WTC11 (cell line): Measurements from ENCODE around the gene ETS2. TPM values are rescaled to one million over a fixed set of nuclear protein-coding genes. Genes with fewer than 3 reads are reported as not detected.

Experiments
- ATAC-seq: fragments of 200-7000 bp; cut with Tn5 transposase; 2 replicates; pipeline ENCODE4 v1.10.0; 2021; ENCODE audit warnings: mild to moderate bottlenecking, moderate library complexity
- CTCF ChIA-PET: fragments of 300-600 bp; sonication (Branson Sonifier 250); formaldehyde crosslinking; loops from one replicate; lab custom pipeline; 2021; ENCODE audit warnings: antibody characterized with exemption; lab: Charles Lee
- POLR2A ChIA-PET: fragments of 350-600 bp; sonication (Branson Sonifier 250); formaldehyde crosslinking; loops from one replicate; lab custom pipeline; 2021; ENCODE audit warnings: antibody characterized with exemption; lab: Charles Lee
- DNase-seq: peaks from one replicate; pipeline ENCODE4 v3.0.0; 2021; ENCODE audit warnings: low spot score
- H3K27ac Mint-ChIP-seq: 2 replicates; pipeline ENCODE4 v1.8.0; 2021; ENCODE audit warnings: mixed read lengths
- H3K27me3 Mint-ChIP-seq: 2 replicates; pipeline ENCODE4 v1.8.0; 2021; ENCODE audit warnings: low read depth, mild to moderate bottlenecking, moderate library complexity, mixed read lengths
- H3K36me3 Mint-ChIP-seq: 2 replicates; pipeline ENCODE4 v1.8.0; 2021; ENCODE audit warnings: mixed read lengths
- H3K4me1 Mint-ChIP-seq: 2 replicates; pipeline ENCODE4 v1.8.0; 2022; ENCODE audit warnings: mixed read lengths
- H3K4me3 Mint-ChIP-seq: 2 replicates; pipeline ENCODE4 v1.8.0; 2021; ENCODE audit warnings: mild to moderate bottlenecking, moderate library complexity, mixed read lengths
- H3K9me3 Mint-ChIP-seq: 2 replicates; pipeline ENCODE4 v1.8.0; 2021; ENCODE audit warnings: mixed read lengths
- ATF1 ChIP-seq: sonication (generic); formaldehyde crosslinking; IDR thresholded peaks from 2 replicates; pipeline ENCODE4 v1.8.1; 2023; ENCODE audit warnings: mild to moderate bottlenecking, moderate library complexity, missing genetic modification reagents
- ELF4 ChIP-seq: sonication (generic); formaldehyde crosslinking; IDR thresholded peaks from 2 replicates; pipeline ENCODE4 v1.8.1; 2022; ENCODE audit warnings: low read depth, mild to moderate bottlenecking, moderate library complexity, missing genetic modification reagents
- FOXK1 ChIP-seq: sonication (generic); formaldehyde crosslinking; IDR thresholded peaks from 2 replicates; pipeline ENCODE4 v1.8.0; 2022; ENCODE audit warnings: mild to moderate bottlenecking, moderate library complexity, missing genetic modification reagents
- GRHL2 ChIP-seq: fragments of 250-450 bp; sonication (Bioruptor Pico); IDR thresholded peaks from 2 replicates; pipeline ENCODE4 v1.8.0; 2022; ENCODE audit warnings: mild to moderate bottlenecking, moderate library complexity; ENCODE audit not compliant: insufficient replicate concordance, severe bottlenecking
- GTF2I ChIP-seq: fragments of 250-450 bp; sonication (Bioruptor Pico); conservative IDR thresholded peaks from 2 replicates; pipeline ENCODE4 v1.4.0; 2021; ENCODE audit warnings: mild to moderate bottlenecking
- NFATC4 ChIP-seq: fragments of 250-450 bp; sonication (Bioruptor Pico); IDR thresholded peaks from 2 replicates; pipeline ENCODE4 v1.9.0; 2021; ENCODE audit warnings: mild to moderate bottlenecking
- NR1H2 ChIP-seq: sonication (generic); formaldehyde crosslinking; IDR thresholded peaks from 2 replicates; pipeline ENCODE4 v1.9.0; 2021; ENCODE audit warnings: mild to moderate bottlenecking, moderate library complexity, missing genetic modification reagents
- PRRX2 ChIP-seq: fragments of 250-450 bp; sonication (Bioruptor Pico); IDR thresholded peaks from 2 replicates; pipeline ENCODE4 v1.8.0; 2021; ENCODE audit warnings: mild to moderate bottlenecking
- RORB ChIP-seq: fragments of 250-450 bp; sonication (Bioruptor Pico); IDR thresholded peaks from 2 replicates; pipeline ENCODE4 v1.9.0; 2021; ENCODE audit warnings: mild to moderate bottlenecking
- SMAD3 ChIP-seq: sonication (generic); formaldehyde crosslinking; IDR thresholded peaks from 2 replicates; pipeline ENCODE4 v1.8.0; 2022; ENCODE audit warnings: missing genetic modification reagents, mild to moderate bottlenecking, borderline replicate concordance
- TEAD1 ChIP-seq: sonication (generic); formaldehyde crosslinking; IDR thresholded peaks from 2 replicates; pipeline ENCODE4 v1.8.0; 2022; ENCODE audit warnings: mild to moderate bottlenecking, missing genetic modification reagents
- ZBTB21 ChIP-seq: sonication (generic); formaldehyde crosslinking; IDR thresholded peaks from 2 replicates; pipeline ENCODE4 v1.8.1; 2023; ENCODE audit warnings: mild to moderate bottlenecking, missing genetic modification reagents, borderline replicate concordance
- ZNF416 ChIP-seq: fragments of 250-450 bp; sonication (Bioruptor Pico); IDR thresholded peaks from 2 replicates; pipeline ENCODE4 v1.9.0; 2021; ENCODE audit warnings: mild to moderate bottlenecking, inconsistent platforms
- total RNA-seq: library from RNA; stranded (reverse); gene quantifications from 3 replicates; pipeline ENCODE4 v1.2.3, GENCODE V29; 2021
- TF ChIP-seq, protein P1 (sequence below): sonication (generic); formaldehyde crosslinking; IDR thresholded peaks from 2 replicates; pipeline ENCODE4 v1.8.1; 2022; ENCODE audit warnings: missing genetic modification reagents, borderline replicate concordance
- TF ChIP-seq, protein P2 (sequence below): sonication (generic); formaldehyde crosslinking; IDR thresholded peaks from 2 replicates; pipeline ENCODE4 v1.8.1; 2022; ENCODE audit warnings: mild to moderate bottlenecking, missing genetic modification reagents, moderate library complexity, borderline replicate concordance
- TF ChIP-seq, protein P3 (sequence below): sonication (generic); formaldehyde crosslinking; IDR thresholded peaks from 2 replicates; pipeline ENCODE4 v1.8.0; 2022; ENCODE audit warnings: mild to moderate bottlenecking, missing genetic modification reagents
- TF ChIP-seq, protein P4 (sequence below): sonication (generic); formaldehyde crosslinking; IDR thresholded peaks from 2 replicates; pipeline ENCODE4 v1.8.0; 2023; ENCODE audit warnings: missing genetic modification reagents, mild to moderate bottlenecking, borderline replicate concordance
- TF ChIP-seq, protein P5 (sequence below): sonication (generic); formaldehyde crosslinking; IDR thresholded peaks from 2 replicates; pipeline ENCODE4 v1.8.1; 2023; ENCODE audit warnings: mild to moderate bottlenecking, moderate library complexity, missing genetic modification reagents
- TF ChIP-seq, protein P6 (sequence below): fragments of 250-450 bp; sonication (Bioruptor Pico); IDR thresholded peaks from 2 replicates; pipeline ENCODE4 v1.9.0; 2021; ENCODE audit warnings: mild to moderate bottlenecking
- TF ChIP-seq, protein P7 (sequence below): sonication (generic); formaldehyde crosslinking; IDR thresholded peaks from 2 replicates; pipeline ENCODE4 v1.8.1; 2023; ENCODE audit warnings: mild to moderate bottlenecking, missing genetic modification reagents, moderate library complexity

Gene ETS2
- total RNA-seq, 1 experiment from 2014 or later, result 56.4 TPM

DNA sequence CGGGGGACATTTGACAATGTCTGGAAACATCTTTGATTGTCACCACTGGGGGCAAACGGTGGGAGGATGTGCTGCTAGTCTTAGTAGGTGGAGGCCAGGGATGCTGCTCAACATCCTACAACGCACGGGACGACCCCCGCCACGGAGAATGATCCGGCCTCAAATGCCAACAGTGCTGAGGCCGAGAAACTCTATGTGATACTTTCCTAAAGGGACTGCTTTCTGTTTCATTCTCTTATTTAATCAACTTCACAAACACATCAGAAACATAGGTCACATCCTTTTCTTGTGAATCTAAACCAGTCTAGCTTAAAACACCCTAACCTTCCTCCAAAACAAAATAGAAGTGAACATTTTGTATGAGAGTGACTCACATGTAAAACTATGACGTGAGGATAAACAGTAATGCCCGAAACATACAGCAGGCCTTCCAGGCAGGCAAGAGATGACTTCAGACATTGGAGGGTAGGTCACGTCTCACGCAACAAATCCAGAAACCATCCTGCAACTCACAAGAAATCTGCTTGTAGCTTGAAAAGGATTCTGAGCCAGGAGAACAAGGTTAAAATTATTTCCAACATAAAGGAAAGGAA lies 37.2 kb upstream of the ETS2 start:
- H3K4me1 Mint-ChIP-seq, result 0 out of 2 replicates have a peak, but pooled peaks cover 6% of the 10 kb centered on the region
- H3K4me3 Mint-ChIP-seq, result no peak overlapping the region
- no peak for DNase-seq
- H3K27ac Mint-ChIP-seq, result no peak overlapping the region
- no peak for ATAC-seq
- POLR2A ChIA-PET, result interaction anchor here (0.5 kb wide), 1 partner anchor 417 kb away, joined by 8 read pairs; no protein-coding TSS in a partner anchor
- TF ChIP-seq GRHL2 (CRISPR knock-in tag) (no peak), NR1H2 (CRISPR knock-in tag) (no peak), TEAD1 (CRISPR knock-in tag) (no peak), ELF4 (CRISPR knock-in tag) (no peak), ZNF416 (CRISPR knock-in tag) (no peak), GTF2I (CRISPR knock-in tag) (no peak), NFATC4 (CRISPR knock-in tag) (no peak)
- TF ChIP-seq, protein P1, sequence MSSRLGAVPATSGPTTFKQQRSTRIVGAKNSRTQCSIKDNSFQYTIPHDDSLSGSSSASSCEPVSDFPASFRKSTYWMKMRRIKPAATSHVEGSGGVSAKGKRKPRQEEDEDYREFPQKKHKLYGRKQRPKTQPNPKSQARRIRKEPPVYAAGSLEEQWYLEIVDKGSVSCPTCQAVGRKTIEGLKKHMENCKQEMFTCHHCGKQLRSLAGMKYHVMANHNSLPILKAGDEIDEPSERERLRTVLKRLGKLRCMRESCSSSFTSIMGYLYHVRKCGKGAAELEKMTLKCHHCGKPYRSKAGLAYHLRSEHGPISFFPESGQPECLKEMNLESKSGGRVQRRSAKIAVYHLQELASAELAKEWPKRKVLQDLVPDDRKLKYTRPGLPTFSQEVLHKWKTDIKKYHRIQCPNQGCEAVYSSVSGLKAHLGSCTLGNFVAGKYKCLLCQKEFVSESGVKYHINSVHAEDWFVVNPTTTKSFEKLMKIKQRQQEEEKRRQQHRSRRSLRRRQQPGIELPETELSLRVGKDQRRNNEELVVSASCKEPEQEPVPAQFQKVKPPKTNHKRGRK (CRISPR knock-in tag), result no peak
- TF ChIP-seq, protein P2, sequence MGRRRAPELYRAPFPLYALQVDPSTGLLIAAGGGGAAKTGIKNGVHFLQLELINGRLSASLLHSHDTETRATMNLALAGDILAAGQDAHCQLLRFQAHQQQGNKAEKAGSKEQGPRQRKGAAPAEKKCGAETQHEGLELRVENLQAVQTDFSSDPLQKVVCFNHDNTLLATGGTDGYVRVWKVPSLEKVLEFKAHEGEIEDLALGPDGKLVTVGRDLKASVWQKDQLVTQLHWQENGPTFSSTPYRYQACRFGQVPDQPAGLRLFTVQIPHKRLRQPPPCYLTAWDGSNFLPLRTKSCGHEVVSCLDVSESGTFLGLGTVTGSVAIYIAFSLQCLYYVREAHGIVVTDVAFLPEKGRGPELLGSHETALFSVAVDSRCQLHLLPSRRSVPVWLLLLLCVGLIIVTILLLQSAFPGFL (CRISPR knock-in tag), result no peak
- TF ChIP-seq, protein P3, sequence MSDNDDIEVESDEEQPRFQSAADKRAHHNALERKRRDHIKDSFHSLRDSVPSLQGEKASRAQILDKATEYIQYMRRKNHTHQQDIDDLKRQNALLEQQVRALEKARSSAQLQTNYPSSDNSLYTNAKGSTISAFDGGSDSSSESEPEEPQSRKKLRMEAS (CRISPR knock-in tag), result no peak
- TF ChIP-seq, protein P4, sequence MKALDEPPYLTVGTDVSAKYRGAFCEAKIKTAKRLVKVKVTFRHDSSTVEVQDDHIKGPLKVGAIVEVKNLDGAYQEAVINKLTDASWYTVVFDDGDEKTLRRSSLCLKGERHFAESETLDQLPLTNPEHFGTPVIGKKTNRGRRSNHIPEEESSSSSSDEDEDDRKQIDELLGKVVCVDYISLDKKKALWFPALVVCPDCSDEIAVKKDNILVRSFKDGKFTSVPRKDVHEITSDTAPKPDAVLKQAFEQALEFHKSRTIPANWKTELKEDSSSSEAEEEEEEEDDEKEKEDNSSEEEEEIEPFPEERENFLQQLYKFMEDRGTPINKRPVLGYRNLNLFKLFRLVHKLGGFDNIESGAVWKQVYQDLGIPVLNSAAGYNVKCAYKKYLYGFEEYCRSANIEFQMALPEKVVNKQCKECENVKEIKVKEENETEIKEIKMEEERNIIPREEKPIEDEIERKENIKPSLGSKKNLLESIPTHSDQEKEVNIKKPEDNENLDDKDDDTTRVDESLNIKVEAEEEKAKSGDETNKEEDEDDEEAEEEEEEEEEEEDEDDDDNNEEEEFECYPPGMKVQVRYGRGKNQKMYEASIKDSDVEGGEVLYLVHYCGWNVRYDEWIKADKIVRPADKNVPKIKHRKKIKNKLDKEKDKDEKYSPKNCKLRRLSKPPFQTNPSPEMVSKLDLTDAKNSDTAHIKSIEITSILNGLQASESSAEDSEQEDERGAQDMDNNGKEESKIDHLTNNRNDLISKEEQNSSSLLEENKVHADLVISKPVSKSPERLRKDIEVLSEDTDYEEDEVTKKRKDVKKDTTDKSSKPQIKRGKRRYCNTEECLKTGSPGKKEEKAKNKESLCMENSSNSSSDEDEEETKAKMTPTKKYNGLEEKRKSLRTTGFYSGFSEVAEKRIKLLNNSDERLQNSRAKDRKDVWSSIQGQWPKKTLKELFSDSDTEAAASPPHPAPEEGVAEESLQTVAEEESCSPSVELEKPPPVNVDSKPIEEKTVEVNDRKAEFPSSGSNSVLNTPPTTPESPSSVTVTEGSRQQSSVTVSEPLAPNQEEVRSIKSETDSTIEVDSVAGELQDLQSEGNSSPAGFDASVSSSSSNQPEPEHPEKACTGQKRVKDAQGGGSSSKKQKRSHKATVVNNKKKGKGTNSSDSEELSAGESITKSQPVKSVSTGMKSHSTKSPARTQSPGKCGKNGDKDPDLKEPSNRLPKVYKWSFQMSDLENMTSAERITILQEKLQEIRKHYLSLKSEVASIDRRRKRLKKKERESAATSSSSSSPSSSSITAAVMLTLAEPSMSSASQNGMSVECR, result no peak
- TF ChIP-seq, protein P5, sequence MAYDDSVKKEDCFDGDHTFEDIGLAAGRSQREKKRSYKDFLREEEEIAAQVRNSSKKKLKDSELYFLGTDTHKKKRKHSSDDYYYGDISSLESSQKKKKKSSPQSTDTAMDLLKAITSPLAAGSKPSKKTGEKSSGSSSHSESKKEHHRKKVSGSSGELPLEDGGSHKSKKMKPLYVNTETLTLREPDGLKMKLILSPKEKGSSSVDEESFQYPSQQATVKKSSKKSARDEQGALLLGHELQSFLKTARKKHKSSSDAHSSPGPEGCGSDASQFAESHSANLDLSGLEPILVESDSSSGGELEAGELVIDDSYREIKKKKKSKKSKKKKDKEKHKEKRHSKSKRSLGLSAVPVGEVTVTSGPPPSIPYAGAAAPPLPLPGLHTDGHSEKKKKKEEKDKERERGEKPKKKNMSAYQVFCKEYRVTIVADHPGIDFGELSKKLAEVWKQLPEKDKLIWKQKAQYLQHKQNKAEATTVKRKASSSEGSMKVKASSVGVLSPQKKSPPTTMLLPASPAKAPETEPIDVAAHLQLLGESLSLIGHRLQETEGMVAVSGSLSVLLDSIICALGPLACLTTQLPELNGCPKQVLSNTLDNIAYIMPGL (CRISPR knock-in tag), result no peak
- H3K36me3 Mint-ChIP-seq, result no peaks in the 10 kb centered on the region
- peaks cover 2% of the 10 kb centered on the region; the same call in 1 of the 2 replicates for H3K27me3 Mint-ChIP-seq
- CTCF ChIA-PET, result interaction anchor here (1.2 kb wide), 1 partner anchor 56 kb away, joined by 5 read pairs; no protein-coding TSS in a partner anchor
- peaks cover 17% of the 10 kb centered on the region for H3K9me3 Mint-ChIP-seq

DNA sequence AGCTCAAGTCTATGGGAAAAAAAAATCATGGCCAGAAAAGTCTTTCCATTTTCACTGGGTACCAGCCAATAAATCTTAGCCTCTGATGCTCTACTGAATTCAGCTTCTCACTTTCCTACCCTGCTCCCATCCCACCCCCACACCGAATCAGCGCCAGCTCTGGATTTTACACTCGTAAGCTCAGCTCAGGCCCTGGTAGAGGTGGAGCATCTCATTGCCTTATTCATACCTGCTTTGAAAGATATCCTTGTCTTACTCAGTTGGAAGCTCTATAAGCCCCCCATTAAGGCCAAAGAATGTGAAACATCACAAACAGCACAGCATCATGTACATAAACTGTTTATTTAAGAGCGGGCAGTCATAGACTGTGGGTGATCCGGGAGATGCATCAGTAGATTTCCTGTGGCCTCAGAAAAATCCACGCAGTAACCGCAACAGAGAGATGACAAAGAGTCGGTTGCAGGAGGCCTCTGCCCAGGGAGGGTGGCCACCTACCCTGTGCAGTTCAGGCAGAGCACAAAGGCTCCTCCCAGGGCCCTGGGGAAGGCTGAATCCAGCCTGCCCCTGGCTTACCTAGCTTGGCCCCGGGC lies 36.4 kb upstream of the ETS2 start:
- DNase-seq (no peak), ATAC-seq (peak; percentile 58)
- Mint-ChIP-seq H3K9me3 (peaks cover 17% of the 10 kb centered on the region), H3K4me3 (no peak overlapping the region), H3K36me3 (no peaks in the 10 kb centered on the region), H3K4me1 (0 out of 2 replicates have a peak, but pooled peaks cover 6% of the 10 kb centered on the region), H3K27me3 (0 out of 2 replicates have a peak, but pooled peaks cover 2% of the 10 kb centered on the region), H3K27ac (no peak overlapping the region)
- ChIA-PET CTCF (interaction anchor here (1.2 kb wide), 1 partner anchor 57 kb away, joined by 5 read pairs; no protein-coding TSS in a partner anchor), POLR2A (interaction anchor here (0.5 kb wide), 1 partner anchor 416 kb away, joined by 8 read pairs; no protein-coding TSS in a partner anchor)
- TF ChIP-seq ZBTB21 (CRISPR knock-in tag) (no peak), FOXK1 (no peak), SMAD3 (no peak), RORB (CRISPR knock-in tag) (no peak), PRRX2 (CRISPR knock-in tag) (no peak), ATF1 (no peak)
- TF ChIP-seq, protein P5 (CRISPR knock-in tag), result no peak
- TF ChIP-seq, protein P6, sequence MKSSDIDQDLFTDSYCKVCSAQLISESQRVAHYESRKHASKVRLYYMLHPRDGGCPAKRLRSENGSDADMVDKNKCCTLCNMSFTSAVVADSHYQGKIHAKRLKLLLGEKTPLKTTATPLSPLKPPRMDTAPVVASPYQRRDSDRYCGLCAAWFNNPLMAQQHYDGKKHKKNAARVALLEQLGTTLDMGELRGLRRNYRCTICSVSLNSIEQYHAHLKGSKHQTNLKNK (CRISPR knock-in tag), result no peak
- TF ChIP-seq, protein P7, sequence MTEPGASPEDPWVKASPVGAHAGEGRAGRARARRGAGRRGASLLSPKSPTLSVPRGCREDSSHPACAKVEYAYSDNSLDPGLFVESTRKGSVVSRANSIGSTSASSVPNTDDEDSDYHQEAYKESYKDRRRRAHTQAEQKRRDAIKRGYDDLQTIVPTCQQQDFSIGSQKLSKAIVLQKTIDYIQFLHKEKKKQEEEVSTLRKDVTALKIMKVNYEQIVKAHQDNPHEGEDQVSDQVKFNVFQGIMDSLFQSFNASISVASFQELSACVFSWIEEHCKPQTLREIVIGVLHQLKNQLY (CRISPR knock-in tag), result no peak
